HG03575 (cell line): ENCODE results near the gene PFN1.

ENCODE experiments used
- ATAC-seq: cut with Tn5 transposase; IDR thresholded peaks from one replicate; pipeline ENCODE4 v1.9.1; 2021; ENCODE audit not compliant: unreplicated experiment, insufficient number of reproducible peaks, low FRiP score; ENCODE audit errors: extremely low read depth

PFN1 gene

DNA sequence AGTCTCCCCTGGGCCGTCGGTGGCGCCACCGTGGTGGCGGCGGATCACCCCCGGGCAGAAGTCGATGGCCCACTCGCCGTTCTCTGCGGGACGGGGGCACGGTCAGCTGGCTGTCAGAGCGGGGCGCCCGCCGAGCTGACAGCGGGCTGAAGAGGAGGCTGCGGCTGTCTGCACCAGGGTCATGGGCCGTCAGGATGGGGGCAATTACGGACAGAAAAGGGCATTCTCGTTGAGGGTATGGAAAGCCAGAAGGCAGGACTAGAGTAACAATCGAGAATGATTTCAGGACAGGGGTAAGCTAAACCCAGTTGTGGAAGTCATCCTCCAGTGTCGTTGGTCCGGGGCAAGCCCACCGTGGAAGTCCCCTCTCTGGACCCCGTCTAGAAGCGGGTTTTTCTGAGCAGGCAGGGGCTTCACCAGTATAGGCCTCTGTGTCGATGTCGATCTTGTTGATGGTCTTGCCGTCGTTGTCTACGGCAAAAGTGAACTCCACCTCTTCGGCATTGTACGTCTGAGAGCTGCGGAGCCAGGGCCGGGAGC is 47.2 kb downstream of the PFN1 start:
- no peak for ATAC-seq

- no peak for ATAC-seq
Observed at GRCh38 chr17:4900231-4901107, 47.9 kb downstream of the PFN1 start.

GRCh38 chr17:4899341-4900230 is 48.7 kb downstream of the PFN1 start, which contains the start of gene C17orf107:
Gene C17orf107 (plus strand): TSS chr17:4899536. CDS start chr17:4899763, 227 bp downstream.
- no peak for ATAC-seq

GRCh38 chr17:4898927-4899326 is 49.4 kb downstream of the PFN1 start:
- no peak for ATAC-seq

GRCh38 chr17:4898351-4898750 is 50.0 kb downstream of the PFN1 start:
- ATAC-seq: no peak

GRCh38 chr17:4897785-4898184 is 50.5 kb downstream of the PFN1 start:
- ATAC-seq: no peak

- ATAC-seq: no peak
Observed at GRCh38 chr17:4897198-4897687, 51.1 kb downstream of the PFN1 start.

DNA sequence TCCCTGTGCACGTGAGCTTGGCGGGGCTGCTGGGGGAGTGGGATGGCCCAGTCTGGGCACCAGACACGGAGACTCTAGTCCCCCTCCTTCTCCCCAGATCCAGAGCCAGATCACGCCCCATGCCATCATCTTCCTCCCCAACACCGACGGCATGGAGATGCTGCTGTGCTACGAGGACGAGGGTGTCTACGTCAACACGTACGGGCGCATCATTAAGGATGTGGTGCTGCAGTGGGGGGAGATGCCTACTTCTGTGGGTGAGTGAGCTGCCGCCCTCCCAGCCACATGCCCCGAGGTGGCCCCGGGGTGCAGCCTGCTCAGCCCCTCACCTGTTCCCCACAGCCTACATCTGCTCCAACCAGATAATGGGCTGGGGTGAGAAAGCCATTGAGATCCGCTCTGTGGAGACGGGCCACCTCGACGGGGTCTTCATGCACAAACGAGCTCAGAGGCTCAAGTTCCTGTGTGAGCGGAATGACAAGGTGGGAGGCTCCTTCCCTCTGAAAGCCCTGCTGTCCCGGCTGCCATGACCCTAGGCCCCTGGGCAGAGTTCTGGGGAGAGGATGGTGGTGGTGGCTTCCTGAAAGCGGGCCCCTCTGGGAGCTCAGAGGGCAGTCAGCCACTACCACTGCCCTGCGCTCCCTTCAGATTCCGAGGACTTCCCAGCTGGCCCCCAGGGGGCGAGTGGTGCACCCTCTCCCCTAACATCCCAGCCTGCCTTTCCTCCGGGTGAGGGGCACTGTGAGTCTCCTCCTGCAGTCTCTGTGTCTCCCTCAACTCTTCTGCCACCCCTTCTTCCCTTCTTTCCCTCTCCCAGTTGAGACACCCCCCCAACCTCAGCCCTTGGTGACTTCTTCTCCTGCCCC is 51.8 kb downstream of the PFN1 start:
- ATAC-seq: no peak

DNA sequence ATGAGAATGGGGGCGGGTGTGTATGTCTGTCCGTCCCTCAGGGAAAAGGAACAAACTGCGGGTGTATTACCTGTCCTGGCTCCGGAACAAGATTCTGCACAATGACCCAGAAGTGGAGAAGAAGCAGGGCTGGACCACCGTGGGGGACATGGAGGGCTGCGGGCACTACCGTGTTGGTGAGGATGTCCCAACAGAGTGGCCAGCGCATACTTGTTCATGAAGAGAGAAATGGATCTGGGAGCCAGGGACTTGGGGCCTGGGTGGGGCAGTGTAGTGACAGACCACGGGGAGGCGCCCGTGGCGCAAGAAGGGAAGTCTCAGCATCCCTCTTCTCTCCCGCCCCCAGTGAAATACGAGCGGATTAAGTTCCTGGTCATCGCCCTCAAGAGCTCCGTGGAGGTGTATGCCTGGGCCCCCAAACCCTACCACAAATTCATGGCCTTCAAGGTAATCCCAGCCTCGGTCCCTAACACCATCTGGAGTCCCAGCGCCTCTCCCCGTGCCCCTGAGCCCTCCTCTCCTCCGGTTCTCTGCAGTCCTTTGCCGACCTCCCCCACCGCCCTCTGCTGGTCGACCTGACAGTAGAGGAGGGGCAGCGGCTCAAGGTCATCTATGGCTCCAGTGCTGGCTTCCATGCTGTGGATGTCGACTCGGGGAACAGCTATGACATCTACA is 52.5 kb downstream of the PFN1 start:
- no peak for ATAC-seq
